HEK293 (cell line): Measurements from ENCODE around the gene ACADM.

Source experiments
- CTCF ChIA-PET: fragments of 350-600 bp; formaldehyde crosslinking; extraction: SDS; loops from one replicate; lab custom pipeline; 2021; ENCODE audit warnings: antibody characterized with exemption; lab: Yijun Ruan, JAX
- POLR2A ChIA-PET: fragments of 300-600 bp; formaldehyde crosslinking; extraction: SDS; loops from one replicate; lab custom pipeline; 2020; ENCODE audit warnings: antibody characterized with exemption, inconsistent platforms; lab: Yijun Ruan, JAX
- H3K27ac ChIP-seq: fragments of 200-500 bp; sonication (Bioruptor generic); 2 replicates; pipeline ENCODE4 v1.5.1; 2014; ENCODE audit warnings: low read depth, low read length, control low read depth, inconsistent platforms; ENCODE audit errors: extremely low read depth
- H3K36me3 ChIP-seq, 2 experiments: fragments of 200-500 bp in 1 of 2; sonication (Bioruptor generic) in 1 of 2; 1 replicate in 1 of 2; 2 replicates in 1 of 2; pipeline ENCODE4 v1.5.1; 2014 to 2017; ENCODE audit warnings: inconsistent platforms in 2 of 2, low read length in 2 of 2; ENCODE audit not compliant: control insufficient read depth in 2 of 2, insufficient read depth in 1 of 2
- H3K4me1 ChIP-seq: fragments of 200-500 bp; sonication (Bioruptor generic); 2 replicates; pipeline ENCODE4 v1.5.1; 2014; ENCODE audit warnings: mild to moderate bottlenecking, low read length, inconsistent platforms; ENCODE audit not compliant: control insufficient read depth, insufficient read depth
- H3K4me3 ChIP-seq: 2 replicates; pipeline ENCODE4 v1.5.1; 2011; ENCODE audit warnings: low read depth, mild to moderate bottlenecking, control low read depth, low read length, moderate library complexity
- H3K9me3 ChIP-seq: fragments of 200-500 bp; sonication (Bioruptor generic); 2 replicates; pipeline ENCODE4 v1.5.1; 2014; ENCODE audit warnings: low read depth, low read length, inconsistent platforms; ENCODE audit not compliant: control insufficient read depth, insufficient read depth
- GLIS2 ChIP-seq: fragments of 450-650 bp; formaldehyde crosslinking; IDR thresholded peaks from 2 replicates; pipeline ENCODE4 v1.5.1; 2016; ENCODE audit warnings: missing biosample characterization, missing genetic modification characterization
- OSR2 ChIP-seq: fragments of 450-650 bp; formaldehyde crosslinking; IDR thresholded peaks from 2 replicates; pipeline ENCODE4 v1.5.1; 2016; ENCODE audit warnings: missing biosample characterization, missing genetic modification characterization
- ZNF112 ChIP-seq: fragments of 450-650 bp; formaldehyde crosslinking; IDR thresholded peaks from 2 replicates; pipeline ENCODE4 v1.5.0; 2017; ENCODE audit warnings: missing biosample characterization, missing genetic modification characterization
- ZNF184 ChIP-seq: fragments of 450-650 bp; IDR thresholded peaks from 2 replicates; pipeline ENCODE4 v1.5.1; 2018; ENCODE audit warnings: missing biosample characterization, mild to moderate bottlenecking, missing genetic modification characterization
- ZNF266 ChIP-seq: fragments of 450-650 bp; formaldehyde crosslinking; IDR thresholded peaks from 2 replicates; pipeline ENCODE4 v1.5.1; 2016; ENCODE audit warnings: missing biosample characterization, missing genetic modification characterization, low read depth
- ZNF280D ChIP-seq: fragments of 450-650 bp; formaldehyde crosslinking; IDR thresholded peaks from 2 replicates; pipeline ENCODE4 v1.5.1; 2016; ENCODE audit warnings: missing biosample characterization, missing genetic modification characterization
- ZNF341 ChIP-seq: fragments of 450-650 bp; formaldehyde crosslinking; IDR thresholded peaks from 2 replicates; pipeline ENCODE4; 2016; ENCODE audit warnings: low read depth, missing biosample characterization, missing genetic modification characterization
- ZNF449 ChIP-seq: fragments of 450-650 bp; formaldehyde crosslinking; IDR thresholded peaks from 2 replicates; pipeline ENCODE4 v1.5.1; 2017; ENCODE audit warnings: missing biosample characterization, mild to moderate bottlenecking, missing genetic modification characterization, moderate library complexity
- ZNF610 ChIP-seq: fragments of 450-650 bp; formaldehyde crosslinking; IDR thresholded peaks from 2 replicates; pipeline ENCODE4 v1.5.1; 2016; ENCODE audit warnings: missing biosample characterization, missing genetic modification characterization, borderline replicate concordance
- ZNF623 ChIP-seq: fragments of 450-650 bp; formaldehyde crosslinking; IDR thresholded peaks from 2 replicates; pipeline ENCODE4 v1.5.1; 2016; ENCODE audit warnings: missing biosample characterization, missing genetic modification characterization
- ZNF837 ChIP-seq: fragments of 450-650 bp; formaldehyde crosslinking; IDR thresholded peaks from 2 replicates; pipeline ENCODE4 v1.5.1; 2016; ENCODE audit warnings: missing biosample characterization, missing genetic modification characterization
- ZSCAN23 ChIP-seq: fragments of 450-650 bp; formaldehyde crosslinking; IDR thresholded peaks from 2 replicates; pipeline ENCODE4 v1.5.1; 2016; ENCODE audit warnings: missing biosample characterization, missing genetic modification characterization
- TF ChIP-seq, protein P1 (sequence below): fragments of 450-650 bp; formaldehyde crosslinking; IDR thresholded peaks from 2 replicates; pipeline ENCODE4 v1.5.1; 2016; ENCODE audit warnings: missing biosample characterization, missing genetic modification characterization
- TF ChIP-seq, protein P2 (sequence below): fragments of 450-650 bp; formaldehyde crosslinking; IDR thresholded peaks from 2 replicates; pipeline ENCODE4 v1.5.1; 2016; ENCODE audit warnings: missing biosample characterization, missing genetic modification characterization, borderline replicate concordance
- TF ChIP-seq, protein P3 (sequence below): fragments of 450-650 bp; formaldehyde crosslinking; IDR thresholded peaks from 2 replicates; pipeline ENCODE4 v1.5.1; 2016; ENCODE audit warnings: missing biosample characterization, missing genetic modification characterization

ACADM gene

GRCh38 chr1:75711846-75712245 lies 12.7 kb upstream of the ACADM start:
- ChIA-PET CTCF (interaction anchor here (0.6 kb wide), 1 partner anchor 93 kb away, joined by 3 read pairs; no protein-coding TSS in a partner anchor), POLR2A (no interaction called here)
- TF ChIP-seq ZNF341 (tag by site-specific recombination) (no peak), ZNF266 (tag by site-specific recombination) (no peak), ZNF610 (tag by site-specific recombination) (no peak), ZNF837 (tag by site-specific recombination) (no peak), ZNF280D (tag by site-specific recombination) (no peak), ZSCAN23 (tag by site-specific recombination) (no peak), OSR2 (tag by site-specific recombination) (no peak), ZNF623 (tag by site-specific recombination) (no peak), ZNF184 (tag by site-specific recombination) (no peak), ZNF449 (no peak), GLIS2 (tag by site-specific recombination) (no peak), ZNF112 (tag by site-specific recombination) (no peak)
- TF ChIP-seq, protein P1, sequence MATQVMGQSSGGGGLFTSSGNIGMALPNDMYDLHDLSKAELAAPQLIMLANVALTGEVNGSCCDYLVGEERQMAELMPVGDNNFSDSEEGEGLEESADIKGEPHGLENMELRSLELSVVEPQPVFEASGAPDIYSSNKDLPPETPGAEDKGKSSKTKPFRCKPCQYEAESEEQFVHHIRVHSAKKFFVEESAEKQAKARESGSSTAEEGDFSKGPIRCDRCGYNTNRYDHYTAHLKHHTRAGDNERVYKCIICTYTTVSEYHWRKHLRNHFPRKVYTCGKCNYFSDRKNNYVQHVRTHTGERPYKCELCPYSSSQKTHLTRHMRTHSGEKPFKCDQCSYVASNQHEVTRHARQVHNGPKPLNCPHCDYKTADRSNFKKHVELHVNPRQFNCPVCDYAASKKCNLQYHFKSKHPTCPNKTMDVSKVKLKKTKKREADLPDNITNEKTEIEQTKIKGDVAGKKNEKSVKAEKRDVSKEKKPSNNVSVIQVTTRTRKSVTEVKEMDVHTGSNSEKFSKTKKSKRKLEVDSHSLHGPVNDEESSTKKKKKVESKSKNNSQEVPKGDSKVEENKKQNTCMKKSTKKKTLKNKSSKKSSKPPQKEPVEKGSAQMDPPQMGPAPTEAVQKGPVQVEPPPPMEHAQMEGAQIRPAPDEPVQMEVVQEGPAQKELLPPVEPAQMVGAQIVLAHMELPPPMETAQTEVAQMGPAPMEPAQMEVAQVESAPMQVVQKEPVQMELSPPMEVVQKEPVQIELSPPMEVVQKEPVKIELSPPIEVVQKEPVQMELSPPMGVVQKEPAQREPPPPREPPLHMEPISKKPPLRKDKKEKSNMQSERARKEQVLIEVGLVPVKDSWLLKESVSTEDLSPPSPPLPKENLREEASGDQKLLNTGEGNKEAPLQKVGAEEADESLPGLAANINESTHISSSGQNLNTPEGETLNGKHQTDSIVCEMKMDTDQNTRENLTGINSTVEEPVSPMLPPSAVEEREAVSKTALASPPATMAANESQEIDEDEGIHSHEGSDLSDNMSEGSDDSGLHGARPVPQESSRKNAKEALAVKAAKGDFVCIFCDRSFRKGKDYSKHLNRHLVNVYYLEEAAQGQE (tag by site-specific recombination): no peak
- TF ChIP-seq, protein P2, sequence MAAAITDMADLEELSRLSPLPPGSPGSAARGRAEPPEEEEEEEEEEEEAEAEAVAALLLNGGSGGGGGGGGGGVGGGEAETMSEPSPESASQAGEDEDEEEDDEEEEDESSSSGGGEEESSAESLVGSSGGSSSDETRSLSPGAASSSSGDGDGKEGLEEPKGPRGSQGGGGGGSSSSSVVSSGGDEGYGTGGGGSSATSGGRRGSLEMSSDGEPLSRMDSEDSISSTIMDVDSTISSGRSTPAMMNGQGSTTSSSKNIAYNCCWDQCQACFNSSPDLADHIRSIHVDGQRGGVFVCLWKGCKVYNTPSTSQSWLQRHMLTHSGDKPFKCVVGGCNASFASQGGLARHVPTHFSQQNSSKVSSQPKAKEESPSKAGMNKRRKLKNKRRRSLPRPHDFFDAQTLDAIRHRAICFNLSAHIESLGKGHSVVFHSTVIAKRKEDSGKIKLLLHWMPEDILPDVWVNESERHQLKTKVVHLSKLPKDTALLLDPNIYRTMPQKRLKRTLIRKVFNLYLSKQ: no peak
- TF ChIP-seq, protein P3, sequence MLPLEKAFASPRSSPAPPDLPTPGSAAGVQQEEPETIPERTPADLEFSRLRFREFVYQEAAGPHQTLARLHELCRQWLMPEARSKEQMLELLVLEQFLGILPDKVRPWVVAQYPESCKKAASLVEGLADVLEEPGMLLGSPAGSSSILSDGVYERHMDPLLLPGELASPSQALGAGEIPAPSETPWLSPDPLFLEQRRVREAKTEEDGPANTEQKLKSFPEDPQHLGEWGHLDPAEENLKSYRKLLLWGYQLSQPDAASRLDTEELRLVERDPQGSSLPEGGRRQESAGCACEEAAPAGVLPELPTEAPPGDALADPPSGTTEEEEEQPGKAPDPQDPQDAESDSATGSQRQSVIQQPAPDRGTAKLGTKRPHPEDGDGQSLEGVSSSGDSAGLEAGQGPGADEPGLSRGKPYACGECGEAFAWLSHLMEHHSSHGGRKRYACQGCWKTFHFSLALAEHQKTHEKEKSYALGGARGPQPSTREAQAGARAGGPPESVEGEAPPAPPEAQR (tag by site-specific recombination): no peak
- Histone ChIP-seq H3K36me3 (no peaks in the 10 kb centered on the region), H3K4me1 (no peaks in the 10 kb centered on the region), H3K9me3 (no peaks in the 10 kb centered on the region), H3K4me3 (no peak overlapping the region), H3K27ac (no peak overlapping the region)
